ENCODE measurements around the gene PLEKHA6.
A peak's percentile ranks its signal among the peaks of the same experiment; 100 is the strongest.

Gene PLEKHA6

DNA sequence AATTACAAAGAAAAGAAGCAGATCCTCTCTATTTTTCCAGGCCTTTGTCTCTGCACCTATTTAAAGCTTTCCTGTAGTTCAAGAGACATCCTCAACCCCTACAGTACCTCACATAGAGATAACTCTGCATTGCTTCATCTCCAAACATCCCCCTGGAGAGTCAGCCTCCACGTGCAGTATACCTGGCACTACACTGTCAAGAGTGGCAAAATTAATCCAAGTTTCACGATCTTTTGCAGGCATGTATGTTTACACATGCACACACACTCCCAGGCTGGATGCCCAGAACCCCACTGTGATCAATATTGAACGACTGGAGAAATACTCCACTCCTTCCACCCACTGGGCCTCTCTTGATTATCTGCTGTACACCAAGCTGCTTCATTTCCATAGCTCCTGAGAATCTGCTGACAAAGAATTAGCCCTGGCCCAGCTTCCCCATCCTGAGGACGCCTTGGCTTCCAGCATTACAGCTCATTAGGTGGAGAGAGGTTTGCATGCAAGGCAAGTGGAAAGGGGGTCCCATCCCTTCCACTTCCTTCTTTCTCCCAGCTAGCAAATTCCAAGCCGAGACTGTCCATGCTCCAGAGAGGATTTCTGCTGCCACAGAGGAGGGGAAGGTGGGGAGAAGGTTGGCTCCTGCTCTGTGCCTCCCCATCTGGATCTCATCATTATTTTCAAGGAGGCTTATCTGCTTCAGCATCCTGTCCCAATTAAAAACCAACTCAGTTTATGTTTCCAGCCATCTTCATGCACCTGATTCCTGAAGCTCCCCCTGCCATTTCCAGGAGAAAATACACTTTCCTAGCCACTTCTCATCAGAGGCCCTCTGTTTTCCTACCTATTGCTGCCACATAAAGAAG, 79.4 kb downstream of the PLEKHA6 start:
- no peak for DNase-seq

DNA sequence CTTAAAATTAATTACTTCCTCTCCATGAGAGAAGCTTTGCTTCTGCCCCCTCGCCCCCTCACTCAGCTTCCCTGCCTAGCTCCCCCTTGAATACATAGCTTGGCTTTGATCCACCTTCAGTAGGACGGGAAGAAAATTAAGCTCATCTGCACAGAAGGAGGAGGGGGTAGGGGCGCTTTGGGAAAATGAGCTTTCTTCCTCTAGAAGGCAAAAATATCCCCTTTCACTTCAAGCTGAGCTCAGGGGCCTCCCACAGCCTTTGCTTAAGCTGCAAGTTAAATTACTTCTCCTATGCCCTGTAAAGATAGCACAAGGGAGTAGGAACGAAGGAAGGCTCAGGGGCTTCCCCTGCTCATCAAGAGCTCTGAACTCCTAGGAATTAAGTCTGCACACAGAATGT, 80.8 kb downstream of the PLEKHA6 start:
- no peak for DNase-seq

GRCh38 chr1:204278251-204278650, 81.5 kb downstream of the PLEKHA6 start:
- no peak for DNase-seq

GRCh38 chr1:204277563-204278219, 82.0 kb downstream of the PLEKHA6 start:
- DNase-seq: no peak

GRCh38 chr1:204275695-204276370, 83.9 kb downstream of the PLEKHA6 start:
- no peak for DNase-seq

DNA sequence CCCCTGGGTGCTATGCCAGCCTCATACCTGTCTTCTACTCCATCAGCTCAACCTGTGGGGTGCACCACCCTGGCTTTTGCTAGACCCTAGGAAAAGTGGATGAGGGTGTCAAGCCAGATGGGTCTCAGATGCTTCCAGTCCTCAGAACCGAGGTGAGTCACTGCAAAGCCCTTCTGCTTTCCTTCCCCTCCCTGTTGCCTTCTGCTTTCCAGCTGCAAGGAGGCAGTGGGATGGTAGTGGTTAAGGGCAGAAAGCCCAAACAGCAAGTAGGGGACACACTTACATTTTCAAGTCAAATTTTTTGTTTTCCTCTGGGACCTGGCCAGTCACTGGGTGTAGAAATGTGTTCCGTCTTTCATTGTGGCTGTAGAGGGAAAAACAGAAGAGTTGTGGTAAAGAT, 85.3 kb downstream of the PLEKHA6 start:
- no peak for DNase-seq

GRCh38 chr1:204272505-204272904, 87.2 kb downstream of the PLEKHA6 start:
- no peak for DNase-seq

DNA sequence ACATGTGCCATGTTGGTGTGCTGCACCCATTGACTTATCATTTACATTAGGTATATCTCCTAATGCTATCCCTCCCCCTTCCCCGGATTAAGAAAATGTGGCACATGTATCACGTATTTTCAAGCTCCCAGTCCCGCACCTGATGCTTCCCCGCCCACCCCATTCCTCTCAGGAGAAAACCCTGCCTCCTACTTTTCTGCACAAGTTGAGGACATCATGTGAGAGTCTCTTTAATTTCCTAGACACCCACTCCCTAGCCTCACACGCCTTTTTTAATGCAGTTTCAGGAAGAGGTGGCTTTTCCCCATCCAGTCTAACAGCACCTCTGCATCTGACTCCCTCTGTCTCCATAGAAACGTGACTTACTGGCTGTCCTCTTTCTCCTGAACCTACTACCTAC, 87.8 kb downstream of the PLEKHA6 start:
- no peak for DNase-seq

GRCh38 chr1:204268101-204268500, 91.6 kb downstream of the PLEKHA6 start:
- DNase-seq: no peak

DNA sequence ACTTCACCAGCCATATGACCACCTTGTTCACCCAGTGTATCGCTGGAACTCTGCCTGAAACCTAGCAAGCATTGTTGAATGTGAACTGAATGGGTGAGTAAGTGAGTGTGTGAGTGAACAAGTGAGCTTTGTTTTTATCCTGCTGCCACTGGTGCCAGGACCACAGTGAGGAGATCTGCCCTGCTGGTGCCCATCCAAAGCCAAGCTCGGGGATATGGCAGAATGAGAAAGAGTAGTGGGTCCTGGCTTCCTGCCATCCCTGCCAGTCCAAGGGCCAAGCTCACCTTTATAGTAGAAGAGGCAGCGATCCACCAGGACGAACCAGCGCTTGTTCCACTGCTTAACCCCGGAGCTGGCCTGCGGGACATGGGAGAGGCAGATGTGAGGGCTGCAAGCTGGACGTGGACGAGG, 92.5 kb downstream of the PLEKHA6 start:
- DNase-seq: no peak

GRCh38 chr1:204266504-204267034, 93.2 kb downstream of the PLEKHA6 start:
- no peak for DNase-seq

GRCh38 chr1:204265665-204266064, 94.1 kb downstream of the PLEKHA6 start:
- DNase-seq: no peak

DNA sequence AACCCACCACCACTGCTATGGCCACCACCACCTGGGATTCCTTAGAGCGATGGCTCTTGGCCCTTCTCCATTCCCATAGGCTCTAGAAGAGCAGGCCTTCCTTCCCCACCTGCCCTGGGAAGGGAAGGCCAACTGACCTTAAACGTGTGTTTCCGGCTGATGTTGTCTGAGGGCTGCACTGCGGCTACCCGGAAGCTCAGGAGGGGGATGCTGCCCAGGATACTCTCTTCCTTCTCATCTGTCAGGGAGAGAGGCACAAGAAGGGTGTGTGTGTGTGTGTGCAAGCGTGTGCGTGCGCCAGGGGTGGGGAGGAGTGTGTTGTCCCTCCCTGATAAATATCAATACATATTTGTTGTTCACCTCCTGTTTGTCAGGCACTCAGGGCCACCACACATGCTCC, 94.9 kb downstream of the PLEKHA6 start:
- no peak for DNase-seq

DNA sequence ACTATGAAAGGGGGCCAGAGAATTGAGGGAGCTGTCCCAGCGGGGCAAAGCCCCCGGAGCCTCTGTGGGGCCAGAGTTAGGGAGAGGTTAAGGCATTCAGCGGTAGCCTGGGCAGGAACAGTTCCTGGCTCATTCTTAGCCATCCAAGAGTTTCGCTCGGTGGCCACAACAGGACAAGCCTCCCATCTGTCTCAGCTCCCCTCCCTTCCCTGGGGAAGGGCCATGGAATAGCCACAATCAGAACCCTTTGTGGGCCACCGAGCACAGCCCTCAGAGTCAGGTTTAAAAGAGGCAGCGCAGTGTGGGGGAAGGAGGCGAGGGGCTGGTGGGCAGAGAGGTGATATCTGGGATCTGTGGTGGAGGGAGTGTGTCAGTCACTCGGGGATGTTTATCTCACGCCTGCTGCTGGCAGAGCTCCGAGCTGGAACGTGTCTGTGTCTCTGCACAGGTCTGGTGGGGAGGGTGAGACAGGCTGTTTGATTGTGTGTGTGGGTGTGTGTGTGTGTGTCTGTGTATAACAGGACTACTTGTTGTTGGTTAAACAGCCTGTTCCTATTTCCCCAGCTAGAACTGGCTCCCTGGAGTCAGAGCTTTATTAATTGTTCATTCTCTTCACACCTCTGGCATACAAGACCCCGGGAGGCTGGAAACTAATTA, 96.3 kb downstream of the PLEKHA6 start:
- no peak for DNase-seq

- DNase-seq: no peak
Measured at GRCh38 chr1:204262506-204263253, 97.0 kb downstream of the PLEKHA6 start.

- DNase-seq: peak; percentile 5
Measured at GRCh38 chr1:204261746-204262505, 97.8 kb downstream of the PLEKHA6 start.

DNA sequence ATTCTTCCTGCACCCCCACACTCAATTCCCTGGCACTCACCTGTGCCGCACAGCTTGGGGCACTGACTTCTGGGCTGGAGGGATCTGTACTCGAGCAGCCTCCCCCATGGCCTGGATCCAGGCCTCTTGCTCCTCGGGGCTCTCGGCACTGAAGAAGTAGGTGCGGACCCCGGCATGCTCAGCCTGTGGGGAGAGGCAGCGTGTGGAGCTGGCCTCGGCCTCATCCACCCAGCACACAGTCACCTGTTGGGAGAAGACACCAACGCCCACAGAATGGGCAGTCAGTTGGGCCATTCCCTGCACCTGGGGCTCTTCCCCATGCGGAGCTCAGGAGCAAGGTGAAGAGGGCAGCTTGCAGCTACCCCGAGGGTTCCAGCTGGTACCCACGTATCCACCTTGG, 98.5 kb downstream of the PLEKHA6 start:
- no peak for DNase-seq

GRCh38 chr1:204260601-204261197, 99.0 kb downstream of the PLEKHA6 start:
- no peak for DNase-seq

- no peak for DNase-seq
Measured at GRCh38 chr1:204259782-204260181, 99.9 kb downstream of the PLEKHA6 start.

GRCh38 chr1:204259196-204259595, 100.5 kb downstream of the PLEKHA6 start:
- DNase-seq: no peak

All from fibroblast of skin of back (primary cell).